DMS53 treated with DMSO at 0.1 percent for 48 hours (cell line): ENCODE results near the gene TDRD9.

Experiments
- DNase-seq: peaks from one replicate; lab custom pipeline; 2025; ENCODE audit not compliant: unreplicated experiment; lab: John Stamatoyannopoulos, UW

The TDRD9 gene

GRCh38 chr14:104091061-104091926 is 163.0 kb downstream of the TDRD9 start:
- no peak for DNase-seq

- no peak for DNase-seq
Observed at GRCh38 chr14:104091927-104092771, 163.9 kb downstream of the TDRD9 start.

GRCh38 chr14:104092931-104093365 is 164.7 kb downstream of the TDRD9 start:
- DNase-seq: no peak

GRCh38 chr14:104093366-104094055 is 165.3 kb downstream of the TDRD9 start:
- no peak for DNase-seq

GRCh38 chr14:104094056-104094708 is 165.9 kb downstream of the TDRD9 start:
- no peak for DNase-seq

- no peak for DNase-seq
Observed at GRCh38 chr14:104094709-104095425, 166.6 kb downstream of the TDRD9 start.

- no peak for DNase-seq
Observed at GRCh38 chr14:104095426-104096310, 167.4 kb downstream of the TDRD9 start.

GRCh38 chr14:104096318-104096717 is 168.1 kb downstream of the TDRD9 start:
- DNase-seq: no peak

GRCh38 chr14:104096751-104097700 is 168.8 kb downstream of the TDRD9 start:
- no peak for DNase-seq

- DNase-seq: no peak
Observed at GRCh38 chr14:104098272-104099095, 170.2 kb downstream of the TDRD9 start.

GRCh38 chr14:104099096-104100041 is 171.1 kb downstream of the TDRD9 start:
- no peak for DNase-seq

GRCh38 chr14:104100171-104101085 is 172.2 kb downstream of the TDRD9 start:
- DNase-seq: no peak

- no peak for DNase-seq
Observed at GRCh38 chr14:104101086-104101621, 172.9 kb downstream of the TDRD9 start.

- DNase-seq: no peak
Observed at GRCh38 chr14:104101651-104102281, 173.5 kb downstream of the TDRD9 start.
